HL-60 (cell line): ENCODE data around the gene REXO4.

Experiments used
- DNase-seq, 2 experiments: peaks; one replicate each; pipeline ENCODE4 v3.0.0-alpha.2; 2010 to 2020; ENCODE audit warnings: low read depth in 1 of 2, low spot score in 1 of 2
- H3K27ac ChIP-seq: fragments of 250-450 bp; sonication (Bioruptor Pico); replicated peaks from 2 replicates; pipeline ENCODE4 v1.5.1; 2020; ENCODE audit warnings: mild to moderate bottlenecking, moderate library complexity
- H3K27me3 ChIP-seq: fragments of 250-450 bp; sonication (Bioruptor Pico); 2 replicates; pipeline ENCODE4 v1.5.1; 2021; ENCODE audit warnings: mild to moderate bottlenecking, moderate library complexity; ENCODE audit not compliant: insufficient read depth, poor library complexity, severe bottlenecking
- H3K4me3 ChIP-seq: replicated peaks from 2 replicates; pipeline ENCODE4 v1.5.1; 2011; ENCODE audit warnings: mild to moderate bottlenecking, control low read depth, low read length; ENCODE audit not compliant: insufficient read depth
- CTCF ChIP-seq: IDR thresholded peaks from one replicate; pipeline ENCODE4 v1.5.1; 2011; ENCODE audit warnings: low read length, control low read depth, inconsistent platforms; ENCODE audit not compliant: insufficient read depth
- GABPA ChIP-seq: IDR thresholded peaks from 2 replicates; pipeline ENCODE4 v1.6.1; 2012; ENCODE audit warnings: low read depth
- POLR2AphosphoS5 ChIP-seq: IDR thresholded peaks from 2 replicates; pipeline ENCODE4 v1.6.1; 2012; ENCODE audit warnings: low read depth
- SPI1 ChIP-seq: IDR thresholded peaks from 2 replicates; pipeline ENCODE4 v1.6.1; 2012; ENCODE audit warnings: low read depth, mild to moderate bottlenecking, borderline replicate concordance
- TF ChIP-seq, protein P1 (sequence below): IDR thresholded peaks from 2 replicates; pipeline ENCODE4 v1.6.1; 2012; ENCODE audit warnings: low read depth; ENCODE audit not compliant: insufficient replicate concordance

The REXO4 gene

DNA sequence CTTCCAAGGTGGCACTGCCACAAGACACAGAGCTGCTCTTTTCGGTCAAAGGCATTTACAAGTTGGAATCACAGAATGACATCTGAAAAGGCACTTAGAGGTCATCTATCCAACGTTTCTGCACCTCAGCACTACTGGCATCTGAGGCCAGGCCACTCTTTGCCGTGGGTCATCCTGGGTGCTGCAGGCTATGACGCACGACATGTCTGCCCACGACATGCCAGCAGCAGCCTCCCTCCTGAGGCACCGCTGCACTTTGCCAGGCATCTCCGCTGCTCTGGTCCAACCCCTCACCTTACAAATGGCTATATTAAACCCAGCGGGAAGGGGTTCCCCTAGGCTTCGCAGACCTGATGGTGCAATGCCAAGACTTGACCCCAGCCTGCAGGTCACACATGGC lies 50.0 kb downstream of the REXO4 start:
- no peak for DNase-seq
- no peak overlapping the region for H3K27ac ChIP-seq
- TF ChIP-seq, protein P1, sequence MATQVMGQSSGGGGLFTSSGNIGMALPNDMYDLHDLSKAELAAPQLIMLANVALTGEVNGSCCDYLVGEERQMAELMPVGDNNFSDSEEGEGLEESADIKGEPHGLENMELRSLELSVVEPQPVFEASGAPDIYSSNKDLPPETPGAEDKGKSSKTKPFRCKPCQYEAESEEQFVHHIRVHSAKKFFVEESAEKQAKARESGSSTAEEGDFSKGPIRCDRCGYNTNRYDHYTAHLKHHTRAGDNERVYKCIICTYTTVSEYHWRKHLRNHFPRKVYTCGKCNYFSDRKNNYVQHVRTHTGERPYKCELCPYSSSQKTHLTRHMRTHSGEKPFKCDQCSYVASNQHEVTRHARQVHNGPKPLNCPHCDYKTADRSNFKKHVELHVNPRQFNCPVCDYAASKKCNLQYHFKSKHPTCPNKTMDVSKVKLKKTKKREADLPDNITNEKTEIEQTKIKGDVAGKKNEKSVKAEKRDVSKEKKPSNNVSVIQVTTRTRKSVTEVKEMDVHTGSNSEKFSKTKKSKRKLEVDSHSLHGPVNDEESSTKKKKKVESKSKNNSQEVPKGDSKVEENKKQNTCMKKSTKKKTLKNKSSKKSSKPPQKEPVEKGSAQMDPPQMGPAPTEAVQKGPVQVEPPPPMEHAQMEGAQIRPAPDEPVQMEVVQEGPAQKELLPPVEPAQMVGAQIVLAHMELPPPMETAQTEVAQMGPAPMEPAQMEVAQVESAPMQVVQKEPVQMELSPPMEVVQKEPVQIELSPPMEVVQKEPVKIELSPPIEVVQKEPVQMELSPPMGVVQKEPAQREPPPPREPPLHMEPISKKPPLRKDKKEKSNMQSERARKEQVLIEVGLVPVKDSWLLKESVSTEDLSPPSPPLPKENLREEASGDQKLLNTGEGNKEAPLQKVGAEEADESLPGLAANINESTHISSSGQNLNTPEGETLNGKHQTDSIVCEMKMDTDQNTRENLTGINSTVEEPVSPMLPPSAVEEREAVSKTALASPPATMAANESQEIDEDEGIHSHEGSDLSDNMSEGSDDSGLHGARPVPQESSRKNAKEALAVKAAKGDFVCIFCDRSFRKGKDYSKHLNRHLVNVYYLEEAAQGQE, result no peak
- H3K4me3 ChIP-seq, result no peak overlapping the region
- H3K27me3 ChIP-seq, result no peaks in the 10 kb centered on the region

DNA sequence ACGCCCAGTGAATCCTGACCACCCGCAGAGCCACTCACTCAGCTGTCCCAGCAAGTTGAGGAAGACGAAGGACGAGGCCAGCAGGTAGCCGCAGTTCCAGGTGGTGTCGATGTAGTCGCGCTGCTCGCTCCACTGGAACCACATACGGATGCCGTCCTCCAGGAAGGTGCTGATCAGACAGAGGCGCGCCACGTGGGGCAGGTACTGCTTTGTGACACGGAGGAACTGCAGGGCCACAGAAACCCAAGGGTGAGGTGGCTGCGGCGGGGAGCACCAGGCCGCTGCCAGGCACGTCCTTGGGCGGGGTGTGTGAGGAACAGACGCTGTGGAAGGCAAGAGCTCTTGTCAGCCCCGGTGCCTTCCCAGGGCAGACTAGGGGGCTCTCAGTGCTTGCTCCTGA lies 50.6 kb downstream of the REXO4 start:
- no peak for DNase-seq
- no peak overlapping the region for H3K27ac ChIP-seq
- no peak for TF ChIP-seq SPI1
- TF ChIP-seq GABPA, result no peak
- no peak overlapping the region for H3K4me3 ChIP-seq
- no peaks in the 10 kb centered on the region for H3K27me3 ChIP-seq

DNA sequence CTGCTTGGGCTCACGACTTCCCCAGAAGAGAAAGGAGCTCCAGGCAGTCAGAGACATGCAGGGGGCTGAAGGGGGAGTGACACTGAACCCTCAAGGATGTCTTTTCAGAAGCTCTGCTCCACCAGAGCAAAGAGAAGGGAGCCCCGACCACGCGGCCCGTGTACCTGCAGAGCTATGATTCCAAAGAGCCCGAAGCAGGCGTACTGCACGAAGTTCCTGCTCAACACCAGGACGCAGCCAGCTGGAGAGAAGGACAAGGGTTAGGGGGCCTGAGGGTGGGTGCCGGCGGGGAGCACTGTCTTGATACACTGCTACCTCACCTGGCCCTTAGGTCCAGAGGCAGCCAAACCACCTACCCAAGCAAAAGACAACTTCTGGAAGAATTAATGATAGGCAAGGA lies 51.4 kb downstream of the REXO4 start:
- Histone ChIP-seq H3K27ac (no peak overlapping the region), H3K27me3 (no peaks in the 10 kb centered on the region), H3K4me3 (no peak overlapping the region)
- TF ChIP-seq POLR2AphosphoS5, result no peak
- TF ChIP-seq GABPA, result no peak
- TF ChIP-seq SPI1, result no peak
- TF ChIP-seq, protein P1, result no peak
- TF ChIP-seq CTCF, result no peak
- DNase-seq, result no peak

GRCh38 chr9:133362359-133363044 lies 55.3 kb downstream of the REXO4 start:
- Histone ChIP-seq H3K4me3 (no peak overlapping the region), H3K27me3 (no peaks in the 10 kb centered on the region), H3K27ac (no peak overlapping the region)
- no peak for DNase-seq
- TF ChIP-seq CTCF, result no peak

- H3K4me3 ChIP-seq, result no peak overlapping the region
- H3K27ac ChIP-seq, result no peak overlapping the region
- DNase-seq, result no peak
- H3K27me3 ChIP-seq, result no peaks in the 10 kb centered on the region
- no peak for TF ChIP-seq GABPA
- TF ChIP-seq, protein P1, result no peak
- no peak for TF ChIP-seq SPI1
- TF ChIP-seq CTCF, result no peak
- TF ChIP-seq POLR2AphosphoS5, result no peak; the same call in 1 of the 2 replicates
Observed at GRCh38 chr9:133361507-133362092, 56.2 kb downstream of the REXO4 start.
